Stimulated activated CD4-positive, alpha-beta T cell treated with anti-CD3 and anti-CD28 coated beads, Interleukin-4, amount 100 ng/mL, for 1 hour (primary cell): Measurements from ENCODE around the gene USP36.
"Not testable (repeated sequence)": the region's sequence is repeated elsewhere in the genome, so short reads cannot be mapped to it uniquely, and the experiment has no call there.

ENCODE experiments used
- DNase-seq: peaks from one replicate; pipeline ENCODE4 v3.0.0-alpha.2; 2020

USP36 gene

DNA sequence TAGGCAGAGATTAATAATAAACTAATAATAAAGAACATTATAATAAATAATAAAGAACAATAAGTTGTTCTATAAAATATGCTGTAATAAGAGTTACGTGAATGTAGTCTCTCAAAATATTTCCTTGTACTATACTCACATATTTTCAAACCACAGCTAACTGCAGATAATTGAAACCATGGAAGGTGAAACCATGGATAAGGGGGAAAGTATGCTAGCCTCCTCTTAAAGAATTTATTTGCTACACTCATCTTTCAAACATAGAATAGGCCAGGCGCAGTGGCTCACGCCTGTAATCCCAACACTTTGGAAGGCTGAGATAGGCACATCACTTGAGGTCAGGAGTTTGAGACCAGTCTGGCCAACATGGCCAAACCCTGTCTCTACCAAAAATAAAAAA, 77.1 kb downstream of the USP36 start:
- DNase-seq = no peak

DNA sequence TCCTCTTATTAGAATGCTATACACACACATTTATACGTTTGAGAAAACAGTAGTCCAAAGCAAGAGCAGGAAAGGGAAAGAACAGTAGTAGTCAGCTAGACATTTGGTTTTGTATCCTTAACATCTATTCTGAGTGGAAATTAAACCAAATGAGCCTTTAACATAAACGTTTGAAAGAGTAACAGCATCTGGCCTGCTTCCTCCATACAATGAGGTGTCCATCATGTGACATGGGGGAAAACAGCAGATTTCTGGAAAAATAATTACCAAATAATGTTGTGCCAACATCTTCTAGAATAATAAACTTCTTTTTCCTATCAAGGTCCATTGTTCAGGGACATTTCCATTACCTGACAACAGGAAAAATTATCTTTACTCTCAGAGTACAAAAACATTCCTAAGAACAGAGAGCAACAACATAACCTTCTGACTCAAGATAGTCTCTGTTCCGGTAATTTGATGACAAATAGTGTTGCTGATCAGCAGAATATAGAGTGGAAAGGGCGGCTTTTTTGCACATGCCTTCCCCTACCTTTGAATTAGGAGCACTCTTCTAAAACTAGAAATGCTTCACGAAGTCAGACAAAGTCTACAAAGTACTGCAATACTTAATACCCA, 78.7 kb downstream of the USP36 start:
- DNase-seq = no peak

DNA sequence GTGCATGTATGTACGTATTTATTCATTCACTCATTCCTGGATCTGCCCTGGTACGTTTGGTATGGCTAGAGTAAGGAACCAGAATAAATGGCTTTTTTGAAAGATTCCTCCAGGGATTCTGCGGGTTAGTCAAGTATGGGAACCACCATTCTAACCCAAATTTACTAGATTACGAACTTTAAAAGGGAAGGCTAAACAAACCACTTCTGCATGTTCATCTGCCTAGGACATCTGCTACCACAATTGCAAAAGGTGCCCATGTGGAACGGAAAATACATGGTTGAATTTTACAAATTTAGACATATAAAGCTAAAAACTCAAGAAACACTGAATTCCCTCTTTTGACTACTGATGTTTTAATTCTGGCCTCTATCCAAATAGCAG, 80.7 kb downstream of the USP36 start:
- DNase-seq = no peak

DNA sequence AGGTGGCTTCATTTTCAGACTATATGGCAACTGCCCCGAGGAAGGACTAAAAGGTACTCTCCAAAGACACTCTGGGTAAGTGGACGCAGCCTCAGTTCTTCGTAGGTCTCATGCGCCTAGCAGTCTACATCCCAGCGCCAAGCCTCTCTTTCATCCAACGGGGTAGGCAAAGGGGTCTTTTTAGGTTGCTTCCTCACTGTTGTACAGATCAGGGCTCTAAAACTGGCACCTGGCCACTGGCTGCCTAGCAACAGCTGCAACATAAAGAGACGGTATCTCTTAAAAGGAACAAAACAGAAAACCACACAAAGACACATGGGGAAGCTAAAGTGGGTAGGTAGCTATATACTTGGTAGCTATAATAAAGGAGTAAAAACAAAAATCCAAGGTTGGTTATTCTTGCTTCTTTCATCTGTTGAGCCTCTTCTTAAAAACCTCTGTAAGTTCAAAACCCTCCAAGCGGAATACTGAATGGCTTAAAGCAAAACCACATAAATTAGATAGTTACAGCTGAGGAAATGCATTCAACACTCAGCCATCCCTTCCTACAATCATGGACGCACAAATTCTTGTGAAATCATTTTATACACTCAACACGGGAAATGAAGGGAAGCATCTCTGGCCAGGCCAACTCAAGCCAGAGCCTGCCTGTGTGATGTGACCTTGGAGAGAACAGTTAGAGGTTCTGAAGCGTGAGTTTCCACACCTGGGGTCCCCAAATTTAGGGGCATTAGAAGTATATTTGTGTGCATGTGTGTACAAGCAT, 81.2 kb downstream of the USP36 start:
- DNase-seq = peak; percentile 57

DNA sequence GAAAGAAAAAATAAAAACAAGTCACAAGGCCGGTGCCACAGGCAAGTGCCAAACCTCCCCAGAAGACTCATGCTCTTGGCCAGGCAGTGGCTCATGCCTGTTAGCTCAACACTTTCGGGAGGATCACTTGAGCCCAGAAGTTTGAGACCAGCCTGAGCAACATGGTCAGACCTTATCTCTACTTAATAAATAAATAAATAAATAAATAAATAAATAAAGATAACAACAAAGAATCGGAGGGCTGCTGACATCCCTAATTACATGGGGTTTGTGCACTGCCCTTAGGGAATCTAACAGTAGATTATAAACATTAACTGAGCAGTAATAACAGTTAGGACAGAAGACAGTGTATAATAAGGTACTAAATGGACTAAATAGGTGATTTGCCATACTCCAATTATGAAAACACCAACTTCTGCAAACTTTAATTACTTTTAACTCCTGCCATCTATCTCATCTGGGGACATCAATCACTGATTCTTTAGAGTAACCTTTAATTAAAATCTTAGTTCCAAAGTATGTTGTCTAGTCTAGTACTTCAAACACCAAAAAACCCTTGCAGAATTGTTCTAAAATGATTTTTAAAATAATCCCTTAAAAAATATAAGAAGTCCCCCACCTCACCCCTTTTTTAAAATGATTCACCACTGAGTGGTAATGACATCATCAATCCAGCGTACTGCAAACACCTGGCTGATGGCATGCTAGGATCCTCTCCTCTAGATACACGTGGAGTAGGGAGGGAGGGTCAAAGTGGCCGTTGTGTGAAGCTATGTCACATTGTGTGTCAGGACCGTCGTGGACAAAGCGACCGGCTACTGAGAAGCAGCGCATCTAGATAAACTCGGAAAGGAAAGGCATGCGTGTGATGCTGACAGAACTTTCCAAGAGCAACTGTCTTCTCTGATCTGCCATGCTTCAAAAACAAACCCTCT, 87.0 kb downstream of the USP36 start:
- DNase-seq = no peak

DNA sequence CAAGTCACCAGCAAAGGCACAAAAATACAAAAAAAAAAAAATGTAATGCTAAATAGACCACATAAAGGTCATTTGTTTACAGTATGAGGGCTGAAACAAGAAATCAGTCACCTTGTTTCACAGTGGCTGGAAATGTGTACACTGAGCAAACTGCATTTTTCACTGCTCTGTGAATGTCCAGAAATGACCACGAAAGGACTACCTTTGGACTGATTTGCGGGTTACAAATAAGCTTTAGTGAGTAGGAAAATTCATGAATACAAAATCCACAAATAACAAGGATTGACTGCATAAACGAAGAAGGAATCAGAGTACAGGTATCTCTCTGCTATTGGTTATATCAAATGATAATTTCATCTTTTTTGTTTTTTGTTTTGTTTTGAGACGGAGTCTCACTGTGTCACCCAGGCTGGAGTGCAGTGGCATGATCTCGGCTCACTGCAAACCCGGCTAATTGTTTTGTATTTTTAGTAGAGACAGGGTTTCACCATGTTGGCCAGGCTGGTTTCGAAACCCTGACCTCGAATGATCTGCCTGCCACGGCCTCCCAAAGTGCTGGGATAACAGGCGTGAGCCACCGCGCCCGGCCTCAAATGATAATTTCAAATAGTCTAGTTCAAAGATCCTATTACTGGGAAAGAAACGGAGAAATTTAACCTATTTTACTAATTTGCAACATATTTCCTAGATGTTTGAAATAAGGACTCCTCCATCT, 89.0 kb downstream of the USP36 start:
- no peak for DNase-seq

DNA sequence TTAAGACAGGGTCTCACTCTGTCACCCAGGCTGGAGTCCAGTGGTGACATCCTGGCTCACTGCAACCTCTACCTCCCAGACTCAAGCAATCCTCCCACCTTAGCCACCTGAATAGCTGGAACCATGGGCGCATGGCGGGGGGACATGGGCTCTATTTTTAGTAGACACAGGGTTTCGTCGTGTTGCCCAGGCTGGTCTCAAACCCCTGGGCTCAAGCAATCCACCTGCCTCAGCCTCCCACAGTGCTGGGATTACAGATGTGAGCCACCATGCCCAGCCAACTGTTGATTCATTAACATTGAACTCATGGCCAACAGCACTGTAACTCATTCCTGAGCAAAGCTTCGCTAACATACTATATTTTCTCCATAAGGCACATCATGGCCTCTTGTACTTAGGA, 89.6 kb downstream of the USP36 start:
- not testable (repeated sequence) for DNase-seq

DNA sequence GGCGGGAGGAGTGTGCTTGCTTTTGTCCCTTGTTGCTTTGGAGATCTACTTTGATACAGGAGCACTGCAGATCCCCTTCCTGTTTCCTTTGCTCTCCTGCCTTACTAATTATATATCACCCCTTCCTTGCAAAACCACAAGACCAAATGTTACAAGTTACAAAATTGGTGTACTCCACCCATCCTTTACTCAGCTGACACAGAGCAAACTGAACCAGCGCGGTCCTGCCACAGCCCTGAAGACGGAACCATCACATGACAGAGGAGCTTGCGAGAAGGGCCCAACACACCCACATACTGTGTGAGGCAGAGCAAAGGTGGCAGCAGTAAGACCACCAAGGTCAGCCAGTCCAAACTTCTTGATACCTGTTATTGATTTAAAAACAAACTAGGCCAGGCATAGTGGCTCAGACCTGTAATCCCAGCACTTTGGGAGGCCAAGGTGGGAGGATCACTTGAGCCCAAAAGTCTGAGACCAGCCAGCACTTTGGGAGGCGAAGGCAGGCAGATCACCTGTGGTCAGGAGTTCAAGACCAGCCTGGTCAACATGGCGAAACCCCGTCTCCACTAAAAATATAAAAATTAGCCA, 91.8 kb downstream of the USP36 start:
- DNase-seq = peak; percentile 60

DNA sequence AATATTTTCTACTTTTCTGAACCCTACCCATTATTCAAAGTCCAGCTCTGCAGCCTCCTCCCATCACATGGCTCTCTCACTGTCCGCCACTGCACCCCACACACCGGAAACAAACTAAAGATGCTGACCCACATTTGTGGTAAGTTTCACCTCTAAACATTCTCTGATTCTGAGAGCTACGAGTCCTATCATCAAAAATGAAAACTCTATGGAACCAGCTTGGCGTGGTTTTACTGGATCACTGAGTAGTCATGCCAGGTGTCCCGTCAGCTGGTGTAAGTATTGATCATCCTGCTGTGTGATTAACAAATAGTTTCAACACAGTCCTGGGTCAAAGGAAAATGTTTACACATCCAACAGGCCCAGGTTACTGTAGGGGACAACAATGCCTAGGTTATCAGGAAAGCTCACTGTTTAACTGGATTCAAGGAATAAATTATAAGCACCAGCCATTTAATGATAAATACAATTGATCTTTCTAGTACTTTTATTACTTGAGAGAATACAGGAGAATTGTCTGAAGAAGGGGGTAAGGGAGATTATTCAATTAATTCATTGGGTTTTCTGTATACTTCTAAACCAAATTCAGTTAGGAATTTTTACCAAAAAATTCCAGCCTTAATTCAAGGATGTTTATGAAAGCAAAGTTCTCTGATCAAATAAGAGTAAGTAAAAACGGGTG, 92.4 kb downstream of the USP36 start:
- no peak for DNase-seq

DNA sequence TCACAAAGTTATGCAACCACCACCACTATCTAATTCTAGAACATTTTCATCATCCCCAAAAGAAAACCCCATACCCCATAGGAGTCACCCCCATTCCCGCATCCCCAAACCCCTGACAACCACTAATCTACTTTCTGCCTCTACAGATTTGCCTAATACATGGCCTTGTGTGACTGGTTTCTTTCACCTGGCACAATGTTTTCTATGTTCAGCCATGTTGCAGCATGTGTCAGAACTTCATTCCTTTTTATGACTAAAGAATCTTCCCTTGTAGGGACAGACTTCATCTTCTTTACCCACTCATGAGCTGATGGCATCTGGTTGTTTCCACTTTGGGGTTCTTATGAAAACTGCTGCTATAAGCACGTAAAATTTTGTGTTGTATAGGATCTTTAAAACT, 93.1 kb downstream of the USP36 start:
- no peak for DNase-seq

DNA sequence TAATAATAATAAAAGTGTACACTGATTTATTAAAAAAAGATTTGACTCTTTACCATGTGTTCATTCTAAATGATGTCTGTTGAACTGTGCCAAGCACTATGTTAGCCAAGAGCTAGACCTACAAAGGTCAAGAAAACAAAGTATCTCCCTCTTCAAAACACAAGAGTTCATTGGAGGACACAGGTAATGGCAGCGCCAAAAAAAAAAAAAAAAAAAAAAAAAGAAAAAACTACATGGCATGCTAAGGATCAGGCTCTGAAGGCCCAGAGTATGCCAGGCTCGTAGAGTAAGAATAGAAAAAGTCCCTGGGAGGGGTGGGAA, 93.7 kb downstream of the USP36 start:
- no peak for DNase-seq

DNA sequence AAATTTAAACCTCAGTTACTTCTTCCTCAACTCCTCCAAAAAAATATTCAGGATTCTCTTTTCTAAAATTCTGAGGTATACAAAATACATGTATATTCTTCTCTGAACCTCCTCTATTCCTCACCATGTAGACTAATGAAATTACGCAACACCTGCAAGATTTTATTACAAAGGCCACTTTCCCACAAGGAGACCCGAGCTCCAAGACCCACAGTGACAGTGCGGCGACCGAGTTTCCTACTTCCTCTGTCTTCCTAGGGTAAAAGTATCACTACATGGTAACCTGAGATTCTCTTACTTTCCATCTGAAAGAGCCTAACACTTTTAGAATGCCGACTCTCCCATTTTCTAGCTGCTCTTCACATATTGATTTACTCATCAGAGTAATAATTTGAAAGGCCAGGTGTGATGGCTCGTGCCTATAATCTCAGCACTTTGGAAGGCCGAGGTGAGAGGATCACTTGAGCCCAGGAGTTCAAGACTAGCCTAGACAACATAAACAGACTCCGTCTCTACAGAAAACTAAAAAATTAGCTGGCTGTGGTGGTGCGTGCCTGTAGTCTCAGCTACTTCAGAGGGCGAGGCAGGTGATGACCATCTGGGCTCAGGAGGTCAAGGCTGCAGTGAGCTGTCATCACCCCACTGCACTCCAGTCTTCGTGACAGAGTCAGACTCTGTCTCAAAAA, 94.2 kb downstream of the USP36 start:
- no peak for DNase-seq
